Stomach (tissue), 4 donors: ENCODE measurements around the gene SMAD5.

ENCODE experiments used
- EP300 ChIP-seq: sonication (generic); formaldehyde crosslinking; IDR thresholded peaks from one replicate; pipeline ENCODE4 v1.6.1; 2017; ENCODE audit warnings: antibody characterized with exemption
- POLR2A ChIP-seq, 4 donors: fragments of 450-650 bp; IDR thresholded peaks; one replicate each; pipeline ENCODE4 v1.6.1; 2016; ENCODE audit warnings: antibody characterized with exemption in 4 of 4, control low read depth in 2 of 4, mild to moderate bottlenecking in 1 of 4, moderate library complexity in 1 of 4
- POLR2AphosphoS5 ChIP-seq, 3 donors: sonication (generic); formaldehyde crosslinking; IDR thresholded peaks; one replicate each; pipeline ENCODE4 v1.6.1; 2016; ENCODE audit warnings: antibody characterized with exemption in 3 of 3
- TF ChIP-seq, protein P1 (sequence below), 7 experiments: fragments of 450-650 bp in 4 of 7; fragments of 200-600 bp in 3 of 7; sonication (generic) in 3 of 7; IDR thresholded peaks; one replicate each; pipeline ENCODE4 v1.5.1; 2016 to 2019; ENCODE audit warnings: antibody characterized with exemption in 7 of 7, control low read depth in 2 of 7, mild to moderate bottlenecking in 1 of 7

DNA sequence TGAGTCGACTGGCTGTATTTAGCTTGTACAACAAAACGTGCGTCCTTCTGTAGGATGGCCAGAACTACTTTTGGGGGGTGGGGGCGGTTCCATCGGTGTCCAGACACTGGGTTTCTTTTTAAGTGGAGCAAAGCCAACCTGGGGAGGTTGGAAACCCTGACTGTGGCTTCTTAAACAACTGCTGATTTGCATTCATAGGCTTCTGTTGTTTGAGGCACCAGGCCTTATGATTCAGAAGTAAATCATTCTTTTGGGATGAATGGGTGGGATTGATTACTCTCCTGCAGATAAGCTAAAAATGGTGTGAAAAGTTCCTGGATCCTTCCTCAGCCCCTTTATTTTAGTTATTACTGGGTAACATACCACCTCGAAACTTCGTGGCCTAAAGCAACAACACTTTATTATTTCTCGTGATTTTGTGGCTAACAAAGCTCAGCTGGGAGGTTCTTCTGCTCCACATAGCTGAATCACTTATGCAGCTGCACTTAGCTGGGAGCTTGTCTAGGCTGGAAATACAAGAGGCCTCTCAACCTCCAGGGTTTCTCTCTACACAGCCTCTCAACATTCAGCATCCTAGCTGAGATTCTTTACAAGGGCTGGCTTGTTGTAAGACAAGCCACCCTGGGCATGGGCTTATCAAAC lies 72.5 kb downstream of the SMAD5 start:
- TF ChIP-seq, protein P1, sequence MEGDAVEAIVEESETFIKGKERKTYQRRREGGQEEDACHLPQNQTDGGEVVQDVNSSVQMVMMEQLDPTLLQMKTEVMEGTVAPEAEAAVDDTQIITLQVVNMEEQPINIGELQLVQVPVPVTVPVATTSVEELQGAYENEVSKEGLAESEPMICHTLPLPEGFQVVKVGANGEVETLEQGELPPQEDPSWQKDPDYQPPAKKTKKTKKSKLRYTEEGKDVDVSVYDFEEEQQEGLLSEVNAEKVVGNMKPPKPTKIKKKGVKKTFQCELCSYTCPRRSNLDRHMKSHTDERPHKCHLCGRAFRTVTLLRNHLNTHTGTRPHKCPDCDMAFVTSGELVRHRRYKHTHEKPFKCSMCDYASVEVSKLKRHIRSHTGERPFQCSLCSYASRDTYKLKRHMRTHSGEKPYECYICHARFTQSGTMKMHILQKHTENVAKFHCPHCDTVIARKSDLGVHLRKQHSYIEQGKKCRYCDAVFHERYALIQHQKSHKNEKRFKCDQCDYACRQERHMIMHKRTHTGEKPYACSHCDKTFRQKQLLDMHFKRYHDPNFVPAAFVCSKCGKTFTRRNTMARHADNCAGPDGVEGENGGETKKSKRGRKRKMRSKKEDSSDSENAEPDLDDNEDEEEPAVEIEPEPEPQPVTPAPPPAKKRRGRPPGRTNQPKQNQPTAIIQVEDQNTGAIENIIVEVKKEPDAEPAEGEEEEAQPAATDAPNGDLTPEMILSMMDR (IDR thresholded peaks at IDR 0.05): no peak
- TF ChIP-seq POLR2A (IDR thresholded peaks at IDR 0.05) (no peak), POLR2AphosphoS5 (IDR thresholded peaks at IDR 0.05) (no peak), EP300 (no peak)
